ENCODE data around the gene SDR42E2.

GRCh38 chr16:22191532-22192260 lies 29.4 kb downstream of the SDR42E2 start:
- TF ChIP-seq CTCF (conservative IDR thresholded peaks at IDR 0.05; ENCODE audit: low read depth, low read length) (no peak), EZH2phosphoT487 (IDR thresholded peaks at IDR 0.05; ENCODE audit: borderline replicate concordance, low read length) (no peak)
